ENCODE results near the gene CETN1.

Gene CETN1

DNA sequence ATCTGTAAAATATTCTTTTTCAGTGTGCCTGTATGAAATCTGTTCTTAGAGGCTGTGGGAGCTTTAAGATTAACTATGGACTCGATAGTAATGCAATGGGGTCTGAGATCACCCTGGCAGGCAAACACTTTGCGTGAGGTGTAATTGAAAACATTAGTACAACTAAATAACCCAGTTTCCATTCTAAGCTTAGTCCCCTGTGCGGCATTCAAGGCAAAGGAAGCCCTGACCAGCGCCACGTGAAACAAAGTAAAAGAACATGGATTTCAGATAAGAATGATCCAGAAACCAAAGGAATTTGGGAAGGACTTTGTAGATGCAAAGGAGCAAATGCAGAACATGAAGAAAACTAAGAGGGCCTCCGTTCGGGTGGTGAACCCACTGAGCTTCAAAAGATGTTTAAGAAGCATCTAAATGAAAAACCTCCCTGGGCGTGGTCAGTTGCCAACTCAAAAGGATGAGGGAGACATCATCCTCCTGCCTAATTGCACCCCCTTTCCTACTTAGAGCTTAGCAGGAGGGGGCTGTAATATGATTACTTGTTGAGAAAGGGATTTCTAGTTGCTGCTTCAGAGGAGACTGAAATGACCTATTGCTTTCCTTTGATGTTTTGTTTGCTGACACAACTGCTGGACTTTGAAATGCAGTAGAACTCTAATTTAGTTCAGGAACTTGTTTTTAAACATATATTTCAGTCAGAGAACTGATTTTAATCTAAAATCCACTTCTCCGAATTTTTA, 7.9 kb upstream of the CETN1 start:
- Mint-ChIP-seq H3K4me3 (no peak overlapping the region), H3K9me3 (ENCODE audit: low read depth) (no peaks in the 10 kb centered on the region)

DNA sequence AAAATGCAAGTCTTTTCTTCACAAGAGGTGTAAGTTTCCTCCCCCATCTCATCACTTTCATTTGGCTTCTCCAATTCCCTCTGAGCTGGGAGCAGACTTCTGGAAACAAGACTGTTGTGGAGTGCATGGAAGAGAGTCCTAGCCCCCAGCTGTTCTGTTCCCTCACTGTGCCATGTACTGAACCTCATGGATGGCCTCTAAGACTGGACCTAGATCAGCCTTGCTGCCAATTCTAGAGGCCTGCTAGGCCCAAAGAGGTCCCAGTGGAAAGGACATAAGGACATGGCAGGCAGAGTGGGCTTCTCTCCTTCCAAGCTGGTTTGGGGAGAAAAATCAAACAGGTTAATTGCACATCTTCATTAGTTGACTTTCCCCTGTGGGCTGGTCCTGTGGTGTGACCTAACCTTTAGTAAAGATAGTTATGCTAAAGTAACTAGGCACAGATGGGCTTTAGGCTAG, 7.3 kb upstream of the CETN1 start:
- Mint-ChIP-seq H3K4me3 (no peak overlapping the region), H3K36me3 (no peaks in the 10 kb centered on the region), H3K4me1 (ENCODE audit: low read depth) (no peaks in the 10 kb centered on the region), H3K27me3 (no peaks in the 10 kb centered on the region), H3K9me3 (ENCODE audit: low read depth) (no peaks in the 10 kb centered on the region), H3K27ac (no peak overlapping the region)

More for the DNA sequence above, 7.9 kb upstream of the CETN1 start:
- Mint-ChIP-seq H3K27me3 (peaks cover 3% of the 10 kb centered on the region), H3K36me3 (no peaks in the 10 kb centered on the region), H3K27ac (no peak overlapping the region), H3K4me1 (ENCODE audit: low read depth) (no peaks in the 10 kb centered on the region)

DNA sequence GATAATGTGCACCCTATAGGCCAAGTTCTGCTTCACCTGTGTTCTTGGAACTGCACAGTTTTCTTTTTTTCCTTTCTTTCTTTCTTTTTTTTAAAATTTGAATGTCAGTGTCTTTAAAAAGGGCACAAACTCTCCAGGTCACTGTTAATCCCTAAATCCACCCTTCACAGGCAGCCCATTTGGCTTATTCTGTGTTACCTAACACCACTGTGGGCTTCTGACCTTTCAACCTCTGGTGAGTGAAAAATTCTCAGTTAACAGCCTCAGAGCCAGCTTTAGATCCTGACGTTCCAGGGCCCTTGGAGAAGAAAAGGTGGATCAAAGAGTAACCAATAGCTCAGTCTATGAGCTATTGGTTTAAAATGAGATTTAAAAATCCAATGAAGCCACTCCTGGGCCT, 6.8 kb upstream of the CETN1 start:
- no peak overlapping the region for H3K4me3 Mint-ChIP-seq

DNA sequence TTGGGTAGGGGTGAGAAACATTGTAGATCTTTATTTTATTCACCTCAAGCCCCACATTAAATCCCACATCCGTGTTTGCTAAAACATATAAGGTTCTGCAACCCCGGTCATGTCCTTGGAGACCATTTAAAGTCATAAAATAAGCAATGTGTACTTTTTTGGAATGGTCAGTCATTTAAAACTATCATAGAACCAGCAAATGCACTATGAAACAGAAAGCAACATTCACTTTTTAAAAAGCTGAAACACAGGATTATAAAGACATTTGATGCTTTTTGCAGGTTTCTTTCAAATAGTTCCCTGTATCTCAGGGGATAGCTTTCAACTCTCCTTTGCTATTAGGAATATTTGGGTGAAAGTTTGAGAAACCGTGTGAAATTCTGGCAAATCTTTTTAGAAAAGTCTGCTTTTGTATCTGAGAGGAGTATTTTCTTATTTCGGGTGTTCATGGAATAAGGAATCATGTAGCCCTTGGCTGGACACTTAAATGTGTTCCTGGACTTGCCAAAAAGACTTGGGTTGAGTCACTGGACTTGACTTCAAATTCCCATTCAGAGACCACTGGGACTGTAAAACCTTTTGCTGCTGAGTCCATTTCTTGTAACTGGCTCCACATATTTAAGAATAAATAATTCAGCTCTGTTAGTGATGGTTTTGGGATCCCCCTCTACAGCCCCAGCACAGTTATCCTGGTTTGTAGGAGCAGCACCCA, 5.9 kb upstream of the CETN1 start:
- Mint-ChIP-seq H3K4me3 (no peak overlapping the region), H3K4me1 (ENCODE audit: low read depth) (no peaks in the 10 kb centered on the region), H3K27ac (no peak overlapping the region), H3K27me3 (no peaks in the 10 kb centered on the region), H3K36me3 (no peaks in the 10 kb centered on the region), H3K9me3 (ENCODE audit: low read depth) (no peaks in the 10 kb centered on the region)

More for the DNA sequence above, 6.8 kb upstream of the CETN1 start:
- Mint-ChIP-seq H3K27ac (no peak overlapping the region), H3K4me1 (ENCODE audit: low read depth) (no peaks in the 10 kb centered on the region), H3K9me3 (ENCODE audit: low read depth) (no peaks in the 10 kb centered on the region), H3K36me3 (no peaks in the 10 kb centered on the region), H3K27me3 (no peaks in the 10 kb centered on the region)

DNA sequence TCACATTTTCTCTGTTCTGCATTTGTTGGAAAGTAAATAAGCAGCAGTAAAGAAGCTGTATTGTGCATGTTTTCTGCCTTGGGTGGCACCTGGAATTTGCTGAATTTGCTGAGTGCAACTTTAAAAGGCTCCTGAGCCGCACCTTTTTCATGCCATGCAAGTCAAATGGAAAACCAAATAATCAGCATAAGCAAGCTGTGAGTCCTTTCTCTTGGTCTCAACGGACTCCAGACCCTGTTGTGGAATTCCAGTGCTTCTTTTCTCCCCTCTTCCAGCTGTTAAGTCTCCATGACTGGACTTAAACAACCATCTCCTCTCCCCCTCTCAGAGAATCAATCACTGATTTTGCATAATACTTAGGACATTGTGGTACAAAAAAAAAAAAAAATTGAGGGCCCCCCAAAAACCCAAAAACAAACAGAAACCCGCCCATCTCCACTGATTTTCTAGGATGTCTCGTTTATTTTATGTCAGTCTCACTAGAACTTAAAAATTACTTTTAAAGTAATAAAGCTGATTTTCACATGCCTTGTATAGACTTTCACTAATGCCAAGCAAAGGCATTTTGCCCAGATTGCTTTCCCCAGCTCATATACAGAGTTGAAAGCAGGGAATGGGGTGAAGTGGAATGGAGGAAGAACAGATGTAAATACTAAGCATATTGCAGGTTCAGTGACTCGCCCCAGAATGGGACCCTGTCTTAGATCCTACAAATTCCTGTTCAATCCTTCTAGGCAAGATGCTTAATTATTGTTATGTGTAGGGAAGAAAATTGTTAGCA, 5.1 kb upstream of the CETN1 start:
- Mint-ChIP-seq H3K27me3 (no peaks in the 10 kb centered on the region), H3K4me1 (ENCODE audit: low read depth) (no peaks in the 10 kb centered on the region), H3K9me3 (ENCODE audit: low read depth) (no peaks in the 10 kb centered on the region), H3K27ac (no peak overlapping the region), H3K36me3 (no peaks in the 10 kb centered on the region), H3K4me3 (no peak overlapping the region)

DNA sequence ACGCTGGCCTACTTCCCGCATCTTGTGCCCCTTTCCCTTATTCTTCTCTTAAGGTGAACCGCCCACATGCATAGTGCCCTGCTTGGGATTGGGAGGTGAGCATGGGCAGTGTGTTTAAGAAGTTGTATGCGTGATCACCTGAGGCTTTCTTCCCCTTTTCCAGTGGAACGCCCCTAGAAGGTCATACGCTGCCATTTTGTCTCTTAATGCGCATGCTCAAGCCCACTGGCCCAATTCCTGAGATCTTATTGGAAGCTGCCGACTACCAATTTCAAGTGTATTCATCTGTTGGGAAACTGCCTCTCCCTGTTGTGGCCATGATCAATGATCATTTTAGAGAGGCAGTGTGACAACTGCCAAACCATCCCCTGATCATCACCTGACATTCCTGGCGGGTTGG, 3.3 kb upstream of the CETN1 start:
- H3K4me3 Mint-ChIP-seq = no peak overlapping the region
- no peak overlapping the region for H3K27ac Mint-ChIP-seq
- no peaks in the 10 kb centered on the region for H3K9me3 Mint-ChIP-seq (ENCODE audit: low read depth)
- H3K36me3 Mint-ChIP-seq = no peaks in the 10 kb centered on the region
- no peaks in the 10 kb centered on the region for H3K27me3 Mint-ChIP-seq
- H3K4me1 Mint-ChIP-seq (ENCODE audit: low read depth) = no peaks in the 10 kb centered on the region

DNA sequence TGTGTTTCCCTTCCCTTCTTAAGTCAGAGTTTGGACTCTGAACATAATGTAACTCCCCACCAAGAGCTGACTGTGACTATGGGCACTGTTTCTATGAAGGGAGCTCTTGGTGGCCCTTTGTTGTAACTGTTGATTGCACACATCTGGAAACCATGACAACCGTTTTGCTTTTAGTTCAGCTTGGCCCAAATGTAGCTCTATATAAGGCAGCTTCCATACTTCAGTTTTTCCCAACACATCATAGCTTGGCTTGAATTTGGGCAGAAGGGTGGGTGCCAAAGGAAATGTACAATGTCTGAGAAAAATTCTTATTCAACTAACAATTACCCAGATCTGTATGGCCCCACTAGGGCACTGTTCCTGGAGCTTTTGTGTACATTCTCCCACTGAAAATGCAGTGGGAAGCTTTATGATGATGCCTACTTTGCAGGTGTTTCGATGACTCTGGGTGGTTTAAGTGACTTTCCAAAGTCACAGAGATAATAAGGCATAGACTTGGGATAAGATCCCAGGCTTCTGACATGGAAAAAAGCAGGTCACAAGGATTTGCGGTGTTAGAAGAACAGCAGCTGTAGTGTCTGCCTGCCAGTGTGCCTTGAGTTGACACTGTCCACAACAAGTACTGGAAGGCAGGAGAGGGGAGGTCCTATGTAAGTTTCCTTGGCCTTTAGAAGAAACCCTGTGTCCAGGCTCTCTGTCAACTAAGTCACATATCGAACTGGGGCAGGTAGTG, 2.4 kb upstream of the CETN1 start:
- Mint-ChIP-seq H3K9me3 (ENCODE audit: low read depth) (no peaks in the 10 kb centered on the region), H3K36me3 (no peaks in the 10 kb centered on the region), H3K4me3 (no peak overlapping the region), H3K4me1 (ENCODE audit: low read depth) (no peaks in the 10 kb centered on the region), H3K27me3 (peaks cover 3% of the 10 kb centered on the region), H3K27ac (no peak overlapping the region)

DNA sequence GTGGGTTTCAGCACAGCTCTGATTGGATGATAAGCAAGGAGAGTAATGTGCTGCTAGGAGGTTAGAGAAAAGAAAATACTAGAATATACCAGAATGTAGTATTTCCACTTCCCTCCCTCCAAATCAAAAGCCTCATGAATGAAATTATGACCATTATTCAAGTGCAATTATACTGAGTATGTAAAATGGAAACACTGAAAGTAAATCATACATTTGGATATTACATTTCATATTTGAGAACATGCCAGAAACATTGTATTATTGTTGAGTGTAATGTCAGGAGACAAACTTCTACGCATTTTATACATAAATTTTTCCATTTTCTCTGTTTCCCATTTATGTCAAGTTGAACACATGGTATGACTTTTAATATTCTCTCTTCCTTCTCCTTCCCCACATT, 942 bp upstream of the CETN1 start:
- H3K4me1 Mint-ChIP-seq (ENCODE audit: low read depth) = no peaks in the 10 kb centered on the region
- H3K4me3 Mint-ChIP-seq = no peak overlapping the region
- no peaks in the 10 kb centered on the region for H3K36me3 Mint-ChIP-seq
- peaks cover 3% of the 10 kb centered on the region for H3K27me3 Mint-ChIP-seq
- H3K27ac Mint-ChIP-seq = no peak overlapping the region
- no peaks in the 10 kb centered on the region for H3K9me3 Mint-ChIP-seq (ENCODE audit: low read depth)

DNA sequence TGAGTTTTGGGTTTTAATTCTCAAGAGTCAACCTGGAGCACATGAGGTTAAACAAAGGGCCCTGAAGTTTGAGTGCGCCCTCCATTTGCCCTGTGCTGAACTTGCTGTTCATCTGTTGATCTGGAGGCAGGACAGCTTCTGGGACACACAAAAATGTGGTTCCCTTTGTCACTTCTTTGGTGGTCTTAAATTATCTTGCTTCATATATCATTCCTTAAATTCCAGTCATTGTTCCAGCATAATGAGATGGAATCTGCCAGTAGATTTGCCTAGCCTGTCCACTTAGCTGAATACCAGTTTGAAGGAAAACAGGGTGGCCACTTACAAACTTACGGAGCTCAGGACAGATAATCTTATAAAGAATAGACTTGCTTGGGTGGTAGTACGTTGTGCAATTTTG, 916 bp downstream of the CETN1 start:
- Mint-ChIP-seq H3K27me3 (peaks cover 3% of the 10 kb centered on the region), H3K4me3 (no peak overlapping the region), H3K27ac (no peak overlapping the region), H3K36me3 (no peaks in the 10 kb centered on the region), H3K9me3 (ENCODE audit: low read depth) (no peaks in the 10 kb centered on the region), H3K4me1 (ENCODE audit: low read depth) (no peaks in the 10 kb centered on the region)

DNA sequence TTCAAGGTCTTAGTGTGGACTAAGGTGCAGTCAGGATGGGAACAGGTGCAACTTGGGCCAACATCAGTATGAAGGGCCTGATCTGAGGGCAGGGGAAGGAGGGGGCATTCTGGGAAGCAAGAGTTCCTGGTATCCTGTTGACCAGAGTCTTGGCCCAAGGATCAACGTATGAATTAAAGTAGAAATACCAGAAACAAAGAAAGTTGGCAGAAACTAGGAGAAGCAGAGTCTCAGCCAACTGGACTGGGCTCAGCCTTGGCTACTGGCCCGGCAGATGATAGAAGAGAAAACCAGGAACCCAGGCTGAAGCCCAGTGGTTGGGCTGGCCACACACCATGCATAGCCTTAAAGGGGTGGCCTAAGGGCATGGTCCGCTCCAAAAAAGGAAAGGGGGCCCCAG, 2.3 kb downstream of the CETN1 start:
- Mint-ChIP-seq H3K27me3 (peaks cover 3% of the 10 kb centered on the region), H3K4me3 (no peak overlapping the region), H3K36me3 (no peaks in the 10 kb centered on the region), H3K27ac (no peak overlapping the region), H3K9me3 (ENCODE audit: low read depth) (no peaks in the 10 kb centered on the region), H3K4me1 (ENCODE audit: low read depth) (no peaks in the 10 kb centered on the region)

DNA sequence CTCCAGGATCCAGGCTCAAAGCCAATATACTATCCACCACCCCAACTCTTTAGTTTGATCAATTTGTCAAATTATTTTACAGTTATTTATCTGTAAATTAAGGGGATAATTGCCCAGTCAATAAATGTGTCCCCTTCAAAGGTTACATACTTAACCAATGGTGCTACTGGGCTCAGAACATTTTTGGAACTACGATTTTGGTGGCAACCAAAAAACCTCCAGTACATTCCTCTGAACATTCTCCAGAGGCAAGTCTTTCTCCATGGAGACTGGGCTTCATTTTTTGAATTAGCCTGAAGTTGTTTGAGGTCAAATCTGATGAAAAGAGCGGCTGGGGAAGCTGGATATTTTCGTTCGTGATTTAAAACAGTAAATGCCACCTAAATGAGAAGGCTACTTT, 14.9 kb downstream of the CETN1 start:
- Mint-ChIP-seq H3K27ac (no peak overlapping the region), H3K9me3 (ENCODE audit: low read depth) (peaks cover 4% of the 10 kb centered on the region), H3K36me3 (peaks cover 2% of the 10 kb centered on the region), H3K27me3 (peaks cover 10% of the 10 kb centered on the region), H3K4me1 (ENCODE audit: low read depth) (peaks cover 13% of the 10 kb centered on the region), H3K4me3 (no peak overlapping the region)

DNA sequence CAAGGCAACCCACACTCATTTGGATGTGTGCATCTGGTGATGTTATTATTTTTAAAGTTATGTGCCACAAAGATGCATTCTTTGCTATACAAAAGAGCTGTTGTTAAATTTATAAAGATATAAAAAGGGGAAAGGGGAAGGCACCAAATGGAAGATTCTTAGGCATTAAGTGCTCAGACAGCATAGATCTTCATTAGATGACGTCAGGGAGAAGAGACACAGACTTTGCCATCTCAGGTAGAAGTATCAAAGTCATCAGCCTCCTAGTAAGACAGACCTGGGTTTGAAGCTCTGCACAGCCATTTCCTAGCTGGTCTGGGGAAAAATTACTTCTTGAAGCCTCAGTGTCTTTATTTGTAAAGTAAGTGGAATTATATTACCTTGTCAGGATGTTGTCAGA, 15.4 kb downstream of the CETN1 start:
- Mint-ChIP-seq H3K4me3 (peak overlapping the region; percentile 27), H3K27me3 (peaks cover 13% of the 10 kb centered on the region), H3K36me3 (no peaks in the 10 kb centered on the region), H3K4me1 (ENCODE audit: low read depth) (peaks cover 13% of the 10 kb centered on the region), H3K27ac (no peak overlapping the region), H3K9me3 (ENCODE audit: low read depth) (no peaks in the 10 kb centered on the region)

DNA sequence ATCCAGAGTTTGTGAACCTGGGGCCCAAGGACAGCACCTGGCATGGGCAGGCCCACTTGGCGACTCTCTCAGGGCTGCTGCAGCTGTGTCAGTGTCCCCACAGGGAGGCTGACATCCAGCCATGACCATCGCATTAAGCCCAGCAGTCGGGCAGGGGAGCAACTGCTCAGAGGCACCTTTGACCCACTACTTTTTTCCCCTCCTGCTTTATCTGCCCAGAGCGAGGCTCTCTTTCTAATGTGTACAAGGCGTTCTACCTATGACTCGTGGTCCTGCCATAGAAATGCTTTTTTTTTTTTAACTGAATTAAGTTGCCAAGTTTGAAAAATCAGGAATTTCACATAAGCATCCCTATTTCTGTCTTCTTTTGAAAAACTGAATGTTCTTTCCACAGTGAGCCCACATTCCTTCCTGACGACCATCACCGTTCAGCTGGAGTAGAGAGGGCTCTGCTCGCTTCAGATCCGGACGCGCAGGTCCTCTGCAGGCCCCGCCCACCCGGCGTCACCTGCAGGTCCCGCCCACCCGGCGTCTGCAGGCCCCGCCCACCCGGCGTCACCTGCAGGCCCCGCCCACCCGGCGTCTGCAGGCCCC, 16.2 kb downstream of the CETN1 start:
- H3K27ac Mint-ChIP-seq = no peak overlapping the region
- peaks cover 13% of the 10 kb centered on the region for H3K27me3 Mint-ChIP-seq
- no peaks in the 10 kb centered on the region for H3K9me3 Mint-ChIP-seq (ENCODE audit: low read depth)
- H3K4me1 Mint-ChIP-seq (ENCODE audit: low read depth) = peaks cover 13% of the 10 kb centered on the region
- H3K36me3 Mint-ChIP-seq = no peaks in the 10 kb centered on the region
- H3K4me3 Mint-ChIP-seq = peak overlapping the region; percentile 46

DNA sequence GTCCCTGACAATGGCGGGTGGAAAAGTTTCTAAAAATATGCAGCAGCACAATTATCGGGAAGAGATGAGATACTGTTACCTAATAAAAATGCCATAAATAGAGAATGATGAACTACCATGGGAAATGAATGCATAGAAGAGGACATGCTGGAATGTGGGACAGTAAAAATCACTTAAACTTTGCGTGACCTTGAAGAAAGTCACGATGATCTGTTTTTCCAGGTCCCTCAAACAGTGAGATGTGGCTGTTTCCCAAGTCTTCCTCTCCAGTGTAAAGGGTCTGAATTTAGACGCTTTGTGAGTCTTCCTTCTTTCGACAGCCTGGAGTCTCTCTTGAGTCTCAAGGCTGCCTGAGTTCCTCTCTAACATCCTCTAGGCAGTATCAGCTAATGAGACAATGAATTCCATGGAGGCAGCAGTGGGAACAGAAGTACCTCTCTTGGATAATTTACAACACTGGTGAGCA, 18.0 kb downstream of the CETN1 start:
- no peaks in the 10 kb centered on the region for H3K9me3 Mint-ChIP-seq (ENCODE audit: low read depth)
- peak overlapping the region; percentile 3 for H3K4me3 Mint-ChIP-seq
- H3K27ac Mint-ChIP-seq = no peak overlapping the region
- H3K4me1 Mint-ChIP-seq (ENCODE audit: low read depth) = peaks cover 13% of the 10 kb centered on the region
- peaks cover 14% of the 10 kb centered on the region for H3K27me3 Mint-ChIP-seq
- no peaks in the 10 kb centered on the region for H3K36me3 Mint-ChIP-seq
